Stimulated activated CD8-positive, alpha-beta memory T cell treated with anti-CD3 and anti-CD28 coated beads, Interleukin-7, amount 100 ng/mL, for 48 hours (primary cell): ENCODE data around the gene CCR8.
"Not testable (repeated sequence)": the region's sequence is repeated elsewhere in the genome, so short reads cannot be mapped to it uniquely, and the experiment has no call there.

Source experiments
- DNase-seq, 2 donors: peaks; one replicate each; pipeline ENCODE4 v3.0.0-alpha.2; 2020; ENCODE audit warnings: low read depth in 1 of 2; ENCODE audit errors: extremely low read depth in 1 of 2

CCR8 gene

GRCh38 chr3:39346785-39347585 is 17.5 kb downstream of the CCR8 start:
- no peak for DNase-seq

GRCh38 chr3:39347586-39347876 is 18.0 kb downstream of the CCR8 start:
- DNase-seq, result no peak

GRCh38 chr3:39349080-39349479 is 19.6 kb downstream of the CCR8 start:
- no peak for DNase-seq

- no peak for DNase-seq
Observed at GRCh38 chr3:39350714-39351113, 21.2 kb downstream of the CCR8 start.

DNA sequence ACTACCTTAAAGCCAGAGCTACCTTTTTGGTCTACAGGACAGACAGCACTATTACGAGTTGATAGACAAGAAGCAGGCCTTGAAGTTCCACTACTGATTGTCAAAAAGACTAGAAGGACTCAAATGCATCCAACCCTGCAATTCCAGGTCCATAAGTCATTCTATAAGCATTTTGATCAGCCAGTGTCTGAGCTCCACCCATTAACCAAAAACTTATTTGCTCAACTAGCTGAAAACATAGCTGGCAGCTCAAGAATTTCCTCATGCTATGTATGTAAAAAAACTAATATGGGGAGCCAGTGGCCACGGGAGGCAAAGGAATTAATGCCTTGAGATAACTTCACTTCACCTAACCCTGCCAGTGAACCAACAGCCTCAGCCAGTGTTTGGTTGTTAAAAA is 21.6 kb downstream of the CCR8 start:
- DNase-seq, result not testable (repeated sequence)

- DNase-seq, result not testable (repeated sequence)
Observed at GRCh38 chr3:39353168-39353927, 23.8 kb downstream of the CCR8 start.

- DNase-seq, result no peak
Observed at GRCh38 chr3:39358333-39358732, 28.8 kb downstream of the CCR8 start.

- DNase-seq, result peak in 1 of 2 donors; percentile 59
Observed at GRCh38 chr3:39361252-39361927, 31.9 kb downstream of the CCR8 start.

GRCh38 chr3:39362192-39362591 is 32.7 kb downstream of the CCR8 start:
- no peak for DNase-seq

DNA sequence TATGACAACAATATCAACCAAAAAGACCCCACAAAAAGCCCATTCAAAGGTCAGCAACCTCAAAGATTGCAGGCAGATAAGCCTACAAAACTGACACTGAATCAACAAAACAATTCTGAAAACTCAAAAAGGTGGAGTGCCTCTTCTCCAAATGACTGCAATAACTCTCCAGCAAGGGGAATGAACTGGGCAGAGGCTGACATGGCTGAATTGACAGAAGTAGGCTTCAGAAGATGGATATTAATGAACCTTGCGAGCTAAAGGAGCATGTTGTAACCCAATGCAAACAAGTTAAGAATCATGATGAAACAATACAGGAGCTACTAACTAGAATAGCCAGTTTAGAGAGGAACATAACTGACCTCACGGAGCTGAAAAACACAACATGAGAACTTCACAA is 33.3 kb downstream of the CCR8 start:
- DNase-seq, result no peak

- not testable (repeated sequence) for DNase-seq
Observed at GRCh38 chr3:39370450-39370849, 40.9 kb downstream of the CCR8 start.

GRCh38 chr3:39372833-39373232 is 43.3 kb downstream of the CCR8 start:
- DNase-seq, result no peak

DNA sequence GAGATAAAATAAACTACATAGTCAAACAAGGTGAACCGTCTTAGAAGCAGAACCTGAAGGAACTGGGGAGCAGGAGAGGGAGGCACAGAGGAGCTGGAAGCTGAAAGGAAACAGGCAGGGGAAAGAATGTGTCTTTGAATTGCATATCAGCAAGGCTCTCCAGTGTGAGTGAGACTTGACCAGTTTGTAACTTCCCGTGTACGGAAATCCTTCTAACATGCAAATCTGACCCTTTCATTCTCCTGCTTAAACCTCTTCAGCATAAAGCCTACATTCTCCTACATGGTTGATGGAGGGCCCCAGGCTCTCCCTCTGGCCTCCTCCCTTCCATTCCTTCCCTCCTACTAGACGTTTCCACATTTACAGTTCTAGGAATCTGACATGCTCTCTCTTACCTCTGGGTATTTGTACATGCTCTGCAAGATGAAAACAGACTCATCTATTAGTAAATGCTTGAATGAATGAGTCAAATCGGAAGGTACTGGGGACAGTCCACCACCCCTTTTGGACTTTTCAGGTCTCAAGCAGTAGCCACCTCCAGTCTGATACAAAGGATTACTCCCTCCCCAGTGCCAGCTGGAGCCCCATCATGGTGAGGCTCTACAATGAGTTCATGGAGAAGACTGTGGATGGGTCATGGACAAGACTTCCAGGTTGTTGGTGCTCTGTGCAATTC is 47.6 kb downstream of the CCR8 start:
- DNase-seq, result no peak

DNA sequence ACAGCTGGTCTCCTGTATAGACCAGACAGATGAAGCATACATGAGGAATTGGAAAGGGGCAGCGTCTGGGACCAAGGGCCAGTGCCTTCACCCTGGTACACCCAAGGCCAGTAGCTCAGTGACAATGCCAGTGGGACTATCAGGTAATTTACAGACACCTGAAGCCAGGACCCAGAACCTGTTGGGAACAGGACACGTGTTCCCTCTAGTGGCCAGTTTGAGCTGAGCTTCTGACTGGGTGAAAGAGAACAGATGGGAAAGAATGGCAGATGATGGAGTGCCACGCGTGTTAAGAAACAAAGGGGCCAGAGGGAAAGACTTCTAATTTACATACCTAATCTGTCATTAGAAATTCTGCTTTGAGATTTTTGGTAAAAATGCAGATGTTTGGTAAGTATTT is 48.6 kb downstream of the CCR8 start:
- DNase-seq, result peak in 1 of 2 donors; percentile 29

DNA sequence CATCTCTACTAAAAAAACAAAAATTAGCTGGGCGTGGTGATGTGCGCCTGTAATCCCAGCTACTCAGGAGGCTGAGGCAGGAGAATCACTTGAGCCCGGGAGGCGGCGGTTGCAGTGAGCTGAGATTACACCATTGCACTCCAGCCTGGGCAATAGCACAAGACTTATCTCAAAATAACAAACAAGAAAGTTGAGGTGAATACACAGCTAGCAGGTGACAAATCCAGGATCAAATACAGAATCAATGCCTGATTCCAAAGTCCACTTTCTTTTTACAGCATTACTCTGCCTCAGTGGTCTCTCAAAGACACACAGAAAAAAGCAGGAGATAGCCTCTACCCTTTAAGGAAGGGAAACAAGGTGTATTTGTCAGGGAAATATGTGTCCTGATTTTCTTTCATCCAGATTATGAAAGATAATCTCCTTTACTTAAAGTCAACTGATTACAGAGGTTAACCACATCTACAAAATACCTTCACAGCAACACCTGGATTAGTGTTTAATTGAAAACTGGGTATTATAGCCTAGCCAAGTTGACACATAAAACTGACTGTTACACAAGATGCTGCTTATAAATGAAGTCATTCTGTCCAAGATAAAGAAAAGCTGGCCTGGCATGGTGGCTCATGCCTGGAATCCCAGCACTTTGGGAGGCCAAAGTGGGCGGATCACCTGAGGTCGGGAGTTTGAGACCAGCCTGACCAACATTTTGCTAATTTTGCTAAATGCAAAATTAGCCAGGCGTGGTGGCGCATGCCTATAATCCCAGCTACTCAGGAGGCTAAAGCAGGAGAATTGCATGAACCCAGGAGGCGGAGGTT is 49.7 kb downstream of the CCR8 start:
- DNase-seq, result no peak

DNA sequence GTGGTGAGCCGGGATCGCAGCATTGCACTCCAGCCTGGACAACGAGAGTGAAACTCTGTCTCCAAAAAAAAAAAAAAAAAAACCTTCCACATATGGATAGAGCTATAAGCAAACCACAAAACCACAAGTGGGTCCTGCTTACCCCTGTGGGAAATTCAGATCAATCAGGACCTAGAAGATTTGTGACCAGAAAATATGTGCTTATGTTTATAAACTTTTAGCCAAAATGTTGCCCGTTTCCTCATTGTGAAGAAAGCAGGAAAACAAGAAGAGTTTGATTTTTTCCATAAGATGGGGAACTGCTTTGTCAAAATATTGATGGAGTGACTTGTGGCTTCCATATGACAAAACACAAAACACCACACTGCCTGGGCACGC is 50.3 kb downstream of the CCR8 start:
- no peak for DNase-seq

DNA sequence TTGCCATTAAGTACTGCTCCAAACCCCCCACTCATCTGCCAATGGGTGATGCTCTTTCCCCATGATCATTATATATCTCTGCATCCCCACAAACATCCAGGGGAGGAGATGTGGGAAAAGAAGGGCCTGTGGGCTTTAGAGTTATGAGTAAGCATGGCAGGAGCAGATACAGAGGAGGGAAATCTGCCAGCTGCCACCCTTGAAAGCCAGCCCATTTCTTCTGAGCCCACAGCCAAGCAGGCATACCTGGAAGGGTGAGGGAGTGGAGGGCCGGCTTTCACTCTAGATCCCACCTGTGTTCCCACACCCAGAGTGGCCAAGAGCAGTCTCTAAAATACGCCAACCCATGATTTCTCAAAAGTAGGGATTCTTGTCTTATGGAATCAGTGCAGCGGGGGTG is 51.9 kb downstream of the CCR8 start:
- no peak for DNase-seq
